Peyer's patch (tissue), 4 donors: ENCODE results near the gene ATG5.

Experiments used
- CTCF ChIP-seq, 6 experiments: fragments of 450-650 bp in 4 of 6; fragments of 200-600 bp in 2 of 6; sonication (generic) in 1 of 6; IDR thresholded peaks; one replicate each; pipeline ENCODE4 v1.5.1; 2017 to 2019; ENCODE audit warnings: antibody characterized with exemption in 6 of 6, mild to moderate bottlenecking in 3 of 6, moderate library complexity in 1 of 6
- POLR2A ChIP-seq, 2 donors: fragments of 450-650 bp; IDR thresholded peaks; one replicate each; pipeline ENCODE4 v1.5.1; 2017; ENCODE audit warnings: antibody characterized with exemption in 2 of 2, mild to moderate bottlenecking in 2 of 2, moderate library complexity in 2 of 2

DNA sequence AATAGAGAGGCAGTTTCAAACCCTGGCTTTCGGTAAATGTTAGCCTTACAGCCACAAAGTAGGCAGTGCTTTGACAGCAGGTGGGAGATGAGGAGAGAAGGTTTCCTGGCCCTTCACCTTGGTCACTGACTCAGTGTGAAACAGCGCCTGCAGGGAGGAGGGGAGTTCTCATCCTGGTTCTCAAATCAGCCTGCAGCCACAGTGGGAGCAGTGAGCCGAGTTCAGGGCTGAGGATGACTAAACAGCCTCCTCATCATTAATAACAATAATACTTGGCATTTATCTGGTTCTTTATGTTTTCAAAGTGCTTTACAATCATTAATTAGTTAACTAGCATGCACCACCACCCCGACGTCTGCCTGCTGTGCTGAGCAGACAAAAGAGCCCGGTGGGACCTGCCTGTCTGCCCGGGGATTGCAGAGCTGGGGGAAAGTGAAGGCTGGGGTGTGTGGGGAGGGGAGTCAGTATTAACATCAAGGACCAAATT is 179.8 kb downstream of the ATG5 start:
- TF ChIP-seq CTCF (IDR thresholded peaks at IDR 0.05) = no peak
- no peak for TF ChIP-seq POLR2A (IDR thresholded peaks at IDR 0.05)
